Ascending aorta (tissue), 2 donors: ENCODE data around the gene BACE2. TPM values are rescaled to one million over a fixed set of nuclear protein-coding genes. Genes with fewer than 3 reads are reported as not detected.

Source experiments
- DNase-seq, 2 donors: peaks; one replicate each; pipeline ENCODE4 v3.0.0-alpha.2; 2019; ENCODE audit warnings: low spot score in 2 of 2
- H3K27ac ChIP-seq, 2 donors: fragments of 200-600 bp; sonication (generic); one replicate each; pipeline ENCODE4 v1.5.1; 2016 to 2017; ENCODE audit warnings: mild to moderate bottlenecking in 1 of 2
- H3K27me3 ChIP-seq: fragments of 200-600 bp; sonication (generic); one replicate; pipeline ENCODE4 v1.5.1; 2017
- H3K36me3 ChIP-seq, 2 donors: fragments of 200-600 bp; sonication (generic); one replicate each; pipeline ENCODE4 v1.5.1; 2016
- H3K4me1 ChIP-seq, 2 donors: fragments of 200-600 bp; sonication (generic); one replicate each; pipeline ENCODE4 v1.5.1; 2016 to 2017; ENCODE audit warnings: mild to moderate bottlenecking in 1 of 2
- H3K4me3 ChIP-seq, 2 donors: fragments of 200-600 bp; sonication (generic); one replicate each; pipeline ENCODE4 v1.5.1; 2016 to 2017; ENCODE audit warnings: mild to moderate bottlenecking in 1 of 2
- H3K9me3 ChIP-seq, 2 donors: fragments of 200-600 bp; sonication (generic); one replicate each; pipeline ENCODE4 v1.5.1; 2016
- intact Hi-C: fragments of 100-400 bp; cut with DNase I; formaldehyde crosslinking; loops from one replicate; pipeline ENCODE4 v1.15.1; 2023
- total RNA-seq: library from RNA; depleted of rRNA; stranded (reverse); fragments of >200 nt; gene quantifications from one replicate; pipeline ENCODE4 v1.1.0, GENCODE V29; 2016
- TF ChIP-seq, protein P1 (sequence below), 3 experiments: fragments of 200-600 bp in 2 of 3; fragments of 450-650 bp in 1 of 3; sonication (generic) in 2 of 3; IDR thresholded peaks; one replicate each; pipeline ENCODE4 v1.5.1; 2016 to 2019; ENCODE audit warnings: antibody characterized with exemption in 3 of 3, mild to moderate bottlenecking in 1 of 3, moderate library complexity in 1 of 3

Gene BACE2
- total RNA-seq, 1 donor from 2014 or later: 151 TPM

DNA sequence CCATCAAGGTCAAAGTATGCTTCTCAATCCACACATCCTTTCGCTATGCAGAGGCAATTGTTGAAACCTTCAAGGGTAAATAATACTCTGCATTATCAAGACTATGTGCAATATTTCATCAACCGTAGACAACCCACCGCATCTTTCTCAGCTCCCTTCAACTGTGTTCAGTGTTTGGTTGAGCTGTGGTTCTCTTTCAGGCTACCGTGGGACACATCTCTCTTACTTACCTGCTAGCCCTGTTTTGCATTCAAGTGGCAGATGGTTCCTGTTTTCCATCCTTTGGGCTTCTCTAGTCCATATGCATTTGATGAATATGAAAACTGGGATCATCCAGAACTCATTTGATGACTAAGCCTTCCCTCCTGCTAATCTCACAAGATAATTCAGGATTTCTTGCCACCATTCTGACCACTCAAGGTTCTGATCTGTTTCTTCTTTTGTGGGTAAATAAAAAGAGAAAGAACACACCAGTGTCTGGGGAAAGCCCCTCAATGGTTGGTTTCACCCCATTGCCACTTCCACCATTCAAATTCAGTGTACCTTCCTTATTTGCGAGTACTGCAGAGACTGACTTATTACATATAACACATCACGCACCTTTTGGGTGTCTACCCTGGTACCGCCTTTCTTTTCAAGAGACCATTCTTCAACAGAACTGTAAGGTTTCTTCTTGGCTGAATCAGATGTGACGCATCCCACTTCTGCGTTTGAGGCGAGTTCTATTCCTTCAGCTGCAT lies 61.7 kb downstream of the BACE2 start:
- Histone ChIP-seq H3K4me3 (no peak overlapping the region), H3K4me1 (peaks cover 0 to 6% of the 10 kb centered on the region in 2 donors), H3K9me3 (no peaks in the 10 kb centered on the region), H3K27me3 (no peaks in the 10 kb centered on the region), H3K27ac (no peak overlapping the region), H3K36me3 (peaks cover 16 to 34% of the 10 kb centered on the region in 2 donors)
- TF ChIP-seq, protein P1, sequence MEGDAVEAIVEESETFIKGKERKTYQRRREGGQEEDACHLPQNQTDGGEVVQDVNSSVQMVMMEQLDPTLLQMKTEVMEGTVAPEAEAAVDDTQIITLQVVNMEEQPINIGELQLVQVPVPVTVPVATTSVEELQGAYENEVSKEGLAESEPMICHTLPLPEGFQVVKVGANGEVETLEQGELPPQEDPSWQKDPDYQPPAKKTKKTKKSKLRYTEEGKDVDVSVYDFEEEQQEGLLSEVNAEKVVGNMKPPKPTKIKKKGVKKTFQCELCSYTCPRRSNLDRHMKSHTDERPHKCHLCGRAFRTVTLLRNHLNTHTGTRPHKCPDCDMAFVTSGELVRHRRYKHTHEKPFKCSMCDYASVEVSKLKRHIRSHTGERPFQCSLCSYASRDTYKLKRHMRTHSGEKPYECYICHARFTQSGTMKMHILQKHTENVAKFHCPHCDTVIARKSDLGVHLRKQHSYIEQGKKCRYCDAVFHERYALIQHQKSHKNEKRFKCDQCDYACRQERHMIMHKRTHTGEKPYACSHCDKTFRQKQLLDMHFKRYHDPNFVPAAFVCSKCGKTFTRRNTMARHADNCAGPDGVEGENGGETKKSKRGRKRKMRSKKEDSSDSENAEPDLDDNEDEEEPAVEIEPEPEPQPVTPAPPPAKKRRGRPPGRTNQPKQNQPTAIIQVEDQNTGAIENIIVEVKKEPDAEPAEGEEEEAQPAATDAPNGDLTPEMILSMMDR (IDR thresholded peaks at IDR 0.05): no peak
- DNase-seq: no peak
- intact Hi-C loops: loop anchor here (5.0 kb wide), 1 partner anchor 107 kb away; no protein-coding TSS in a partner anchor

GRCh38 chr21:41230497-41230896 lies 62.5 kb downstream of the BACE2 start:
- Histone ChIP-seq H3K9me3 (no peaks in the 10 kb centered on the region), H3K4me1 (peaks cover 0 to 7% of the 10 kb centered on the region in 2 donors), H3K36me3 (peaks cover 16 to 34% of the 10 kb centered on the region in 2 donors), H3K27me3 (no peaks in the 10 kb centered on the region), H3K4me3 (no peak overlapping the region), H3K27ac (no peak overlapping the region)
- TF ChIP-seq, protein P1 (IDR thresholded peaks at IDR 0.05): no peak
- intact Hi-C loops: loop anchor here (5.0 kb wide), 1 partner anchor 108 kb away; no protein-coding TSS in a partner anchor
- DNase-seq: no peak

GRCh38 chr21:41231060-41231459 lies 63.1 kb downstream of the BACE2 start:
- peaks cover 16 to 34% of the 10 kb centered on the region in 2 donors for H3K36me3 ChIP-seq
- intact Hi-C loops: loop anchor here (5.0 kb wide), 1 partner anchor 109 kb away; no protein-coding TSS in a partner anchor

DNA sequence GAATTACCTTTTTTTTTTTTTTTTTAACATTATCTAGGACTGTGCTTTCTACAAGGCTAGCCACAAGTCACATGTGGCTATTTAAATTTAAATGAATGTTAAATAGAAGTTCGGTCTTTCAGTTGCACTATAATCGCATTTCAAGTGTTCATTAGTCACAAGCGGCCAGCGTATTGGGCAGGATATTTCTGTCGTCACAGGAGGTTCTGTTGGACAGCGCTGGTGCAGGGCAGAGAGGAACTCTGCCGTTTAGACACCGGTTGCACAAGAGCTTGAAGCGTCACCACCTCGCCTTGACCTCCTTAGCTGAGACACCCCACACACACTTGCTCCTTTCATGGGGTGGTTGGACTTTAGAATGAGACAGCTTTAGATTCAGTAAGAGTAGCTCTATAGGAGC lies 64.1 kb downstream of the BACE2 start:
- peaks cover 9 to 25% of the 10 kb centered on the region in 2 donors for H3K36me3 ChIP-seq
- peaks cover 0 to 16% of the 10 kb centered on the region in 2 donors for H3K4me1 ChIP-seq
- TF ChIP-seq, protein P1 (IDR thresholded peaks at IDR 0.05): no peak
- intact Hi-C loops: loop anchor here (5.0 kb wide), 1 partner anchor 110 kb away; no protein-coding TSS in a partner anchor
- no peaks in the 10 kb centered on the region for H3K9me3 ChIP-seq
- H3K27me3 ChIP-seq: no peaks in the 10 kb centered on the region
- H3K27ac ChIP-seq: no peak overlapping the region
- no peak overlapping the region for H3K4me3 ChIP-seq
- no peak for DNase-seq

More at GRCh38 chr21:41231060-41231459, 63.1 kb downstream of the BACE2 start:
- H3K27me3 ChIP-seq: no peaks in the 10 kb centered on the region
- no peak overlapping the region for H3K4me3 ChIP-seq
- H3K4me1 ChIP-seq: peaks cover 0 to 7% of the 10 kb centered on the region in 2 donors
- DNase-seq: no peak
- TF ChIP-seq, protein P1 (IDR thresholded peaks at IDR 0.05): no peak
- H3K9me3 ChIP-seq: no peaks in the 10 kb centered on the region
- no peak overlapping the region for H3K27ac ChIP-seq

- no peak for DNase-seq
- Histone ChIP-seq H3K9me3 (no peaks in the 10 kb centered on the region), H3K4me1 (peaks cover 0 to 28% of the 10 kb centered on the region in 2 donors), H3K27ac (peak overlapping the region; percentile 8 to 38), H3K4me3 (no peak overlapping the region), H3K27me3 (no peaks in the 10 kb centered on the region), H3K36me3 (peaks cover 0 to 13% of the 10 kb centered on the region in 2 donors)
- TF ChIP-seq, protein P1 (IDR thresholded peaks at IDR 0.05): no peak
- intact Hi-C loops: loop anchor here (5.0 kb wide), 1 partner anchor 112 kb away; no protein-coding TSS in a partner anchor
Measured at GRCh38 chr21:41233916-41234315, 66.0 kb downstream of the BACE2 start.
